SK-N-MC (cell line): ENCODE measurements around the gene SOS2.

Experiments used
- EZH2 ChIP-seq: fragments of 200-600 bp; sonication (generic); IDR thresholded peaks from one replicate; pipeline ENCODE4 v1.6.1; 2017; ENCODE audit warnings: antibody characterized with exemption
- POLR2AphosphoS5 ChIP-seq: IDR thresholded peaks from 2 replicates; pipeline ENCODE4 v1.6.1; 2012; ENCODE audit warnings: mild to moderate bottlenecking, low read depth, low read length, borderline replicate concordance

- TF ChIP-seq POLR2AphosphoS5 (no peak), EZH2 (no peak)
These were observed 161.1 kb downstream of the SOS2 start for GRCh38 chr14:50070230-50070629.
